HG03108 (cell line): ENCODE data around the gene GRPEL1.

Source experiments
- ATAC-seq: cut with Tn5 transposase; IDR thresholded peaks from one replicate; pipeline ENCODE4 v1.9.1; 2021; ENCODE audit warnings: moderate library complexity; ENCODE audit not compliant: unreplicated experiment

The GRPEL1 gene

DNA sequence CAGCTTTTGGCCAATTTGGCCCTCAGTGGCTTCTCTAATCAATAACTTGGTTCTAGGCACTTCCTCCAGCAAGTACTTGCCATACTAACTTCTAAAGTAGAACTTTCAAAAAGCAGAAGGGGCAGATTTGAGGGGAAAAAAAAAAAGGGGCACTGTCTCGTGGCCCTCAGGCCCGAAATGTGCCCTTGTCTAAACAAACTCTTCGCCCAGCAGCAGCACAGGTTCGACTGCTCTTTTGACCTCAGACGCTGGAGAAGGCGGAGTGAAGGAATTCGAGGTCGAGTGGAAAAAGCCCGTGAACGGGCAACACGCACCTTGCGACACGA, 775 bp downstream of the GRPEL1 start:
- ATAC-seq = no peak

DNA sequence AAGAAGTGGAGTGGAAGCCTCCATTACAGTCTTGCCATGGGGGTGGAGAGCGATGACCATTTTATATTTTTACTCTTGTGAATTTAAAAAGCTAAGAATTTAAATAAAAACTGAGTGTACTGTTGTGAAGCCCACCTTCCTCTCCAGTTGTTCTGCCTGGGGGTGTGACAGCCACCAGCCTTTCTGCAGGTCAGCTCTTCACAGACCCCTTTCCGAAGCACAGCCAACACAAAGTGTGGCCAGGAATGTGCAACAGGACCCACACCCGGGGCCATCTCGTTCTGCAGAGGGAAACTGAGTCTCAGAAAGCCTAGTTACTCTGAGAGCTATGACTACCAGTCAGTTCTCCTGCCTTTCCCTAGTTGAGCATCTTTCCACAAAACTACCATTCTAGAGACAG, 1.4 kb downstream of the GRPEL1 start:
- no peak for ATAC-seq

DNA sequence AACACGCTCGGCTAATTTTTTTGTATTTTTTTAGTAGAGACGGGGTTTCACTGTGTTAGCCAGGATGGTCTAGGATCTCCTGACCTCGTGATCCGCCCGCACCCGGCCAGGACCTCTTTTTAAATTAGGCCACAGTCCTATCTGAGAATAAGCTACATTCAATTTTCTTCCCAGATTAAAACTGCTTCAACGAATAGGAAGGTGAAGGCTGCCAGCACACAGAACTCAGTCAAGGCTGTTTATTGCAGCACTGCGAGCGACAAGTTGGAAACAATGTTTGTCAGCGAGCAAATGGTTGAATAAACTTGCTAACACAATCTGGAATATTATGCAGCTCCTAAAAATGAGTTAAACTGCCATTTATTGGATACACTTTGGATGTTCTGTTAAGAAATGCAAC, 1.9 kb downstream of the GRPEL1 start:
- ATAC-seq = no peak

DNA sequence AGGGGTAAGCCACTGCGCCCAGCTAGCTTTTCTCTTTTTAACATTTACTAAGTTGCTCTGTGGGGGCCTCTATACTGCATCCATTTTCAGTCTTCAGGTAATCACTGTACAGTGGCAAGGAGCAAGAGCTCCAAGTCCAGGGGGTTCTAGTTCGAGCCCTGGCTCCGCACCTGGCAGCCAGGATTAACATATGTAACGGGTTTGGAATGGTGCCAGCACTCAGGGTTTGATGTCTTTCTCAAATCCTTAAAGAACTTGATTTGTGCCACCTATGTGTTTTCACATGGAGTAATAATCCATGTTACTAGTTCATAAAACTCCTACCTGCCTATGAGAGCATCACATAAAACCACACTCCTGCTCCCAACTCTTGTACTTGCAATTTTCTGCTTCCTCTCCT, 4.5 kb downstream of the GRPEL1 start:
- no peak for ATAC-seq

DNA sequence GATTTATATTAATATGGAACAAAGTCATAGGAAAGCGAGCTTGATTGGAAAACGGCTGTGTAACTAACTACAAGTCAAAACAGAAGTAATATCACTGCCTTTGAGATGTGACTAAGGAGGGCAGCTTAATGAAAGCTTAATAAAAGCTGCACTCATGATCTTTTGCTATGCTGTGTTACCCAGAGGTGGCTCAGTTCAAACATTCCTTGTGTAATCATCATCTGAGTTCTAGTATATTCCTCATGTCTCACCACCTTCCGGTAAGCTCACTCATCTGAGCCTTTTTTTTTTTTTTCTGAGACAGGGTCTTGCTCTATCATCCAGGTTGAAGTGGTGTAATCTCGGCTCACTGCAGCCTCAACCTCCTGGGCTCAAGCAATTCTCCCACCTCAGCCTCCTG, 5.0 kb downstream of the GRPEL1 start:
- ATAC-seq = no peak

DNA sequence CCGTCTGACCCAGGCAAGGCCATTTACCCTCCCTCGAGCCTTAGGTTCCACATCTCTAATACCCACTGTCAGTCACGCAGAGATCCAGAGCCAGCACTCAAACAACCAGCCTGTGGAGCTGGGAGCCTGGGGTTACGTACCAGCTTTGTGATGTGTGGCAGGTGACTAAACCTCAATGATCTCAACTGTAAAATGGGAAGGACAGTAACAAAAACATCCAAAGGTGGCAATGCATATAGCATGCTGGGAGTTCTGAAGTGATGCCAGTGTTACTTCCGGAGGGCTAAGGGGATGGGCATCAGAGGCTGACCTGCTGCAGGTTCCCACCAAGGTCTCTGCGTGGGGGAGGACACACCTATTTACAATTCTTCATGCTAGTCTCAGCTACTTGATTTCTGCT, 6.0 kb downstream of the GRPEL1 start:
- ATAC-seq = no peak

DNA sequence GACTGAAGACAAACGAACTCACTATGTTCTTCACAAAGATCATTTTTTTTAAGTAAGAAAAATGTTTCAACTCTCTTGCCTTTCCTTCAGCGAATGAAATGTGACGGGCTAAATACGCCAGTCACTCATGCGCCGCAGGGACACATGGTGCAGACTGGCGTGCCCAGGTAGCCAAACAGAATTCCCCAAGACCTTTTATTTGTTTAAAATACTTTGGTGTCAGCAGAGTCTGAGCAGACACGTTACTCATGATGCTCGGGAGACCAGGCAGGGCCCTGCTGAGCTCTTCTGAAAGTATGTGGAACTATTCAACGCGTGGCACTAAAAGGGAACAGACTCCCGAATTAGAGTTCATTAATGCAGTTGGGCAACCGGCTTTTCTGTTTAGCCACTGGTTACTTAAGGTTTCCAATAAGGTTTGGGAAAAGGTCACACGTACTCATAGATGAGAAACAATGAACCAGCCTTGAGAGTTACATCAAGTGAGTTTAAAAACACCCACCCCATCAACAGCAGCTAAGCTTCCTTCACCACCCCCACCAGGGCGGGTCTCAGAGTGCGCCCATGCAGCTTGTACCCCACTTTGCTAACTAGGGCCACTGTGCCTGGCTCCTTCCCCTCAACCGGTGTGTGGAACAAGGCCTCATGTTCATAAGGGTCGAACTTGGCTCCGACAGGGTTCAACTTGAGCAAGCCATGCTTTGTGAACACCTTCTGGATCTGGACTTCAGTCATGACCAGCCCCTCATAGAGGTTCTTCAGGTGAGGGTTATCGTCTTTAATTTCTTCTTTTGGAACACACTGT, 7.3 kb downstream of the GRPEL1 start:
- no peak for ATAC-seq

DNA sequence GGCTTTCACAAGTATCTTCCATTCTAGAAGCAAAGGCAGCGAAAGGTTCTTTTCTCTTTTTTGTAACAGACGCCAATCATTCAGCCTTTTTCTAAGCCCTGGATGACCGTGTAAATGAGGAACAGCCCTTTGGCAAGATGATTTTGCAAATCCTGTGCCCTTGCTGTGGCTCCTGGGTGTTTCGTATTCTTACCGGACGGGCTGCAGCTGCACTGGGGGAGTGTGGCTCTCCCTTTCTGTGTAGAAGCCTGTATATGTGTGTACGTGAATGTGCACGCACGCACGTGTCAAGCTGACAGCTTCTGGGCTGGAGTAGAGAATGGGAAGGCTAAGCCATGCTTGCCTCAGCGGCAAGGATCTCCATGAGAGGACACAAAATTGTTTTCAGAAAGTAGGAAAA, 8.2 kb downstream of the GRPEL1 start:
- no peak for ATAC-seq

DNA sequence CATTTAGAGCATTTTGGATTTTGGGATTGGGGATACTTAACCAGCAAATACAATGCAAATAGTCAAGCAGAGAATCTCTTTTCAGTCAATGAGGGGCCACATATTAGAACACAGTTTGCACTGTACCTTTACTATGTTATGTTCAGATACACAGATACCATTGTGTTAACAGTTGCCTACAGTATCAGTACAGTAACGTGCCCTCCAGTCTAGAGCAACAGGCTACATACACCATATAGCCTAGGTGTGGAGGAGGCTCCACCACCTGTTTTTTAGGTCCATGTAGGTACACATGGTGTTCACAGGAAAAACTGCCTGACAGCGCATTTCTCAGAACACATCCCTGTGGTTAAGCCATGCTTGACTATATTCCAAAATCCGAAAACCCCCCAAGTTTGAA, 9.1 kb downstream of the GRPEL1 start:
- no peak for ATAC-seq

DNA sequence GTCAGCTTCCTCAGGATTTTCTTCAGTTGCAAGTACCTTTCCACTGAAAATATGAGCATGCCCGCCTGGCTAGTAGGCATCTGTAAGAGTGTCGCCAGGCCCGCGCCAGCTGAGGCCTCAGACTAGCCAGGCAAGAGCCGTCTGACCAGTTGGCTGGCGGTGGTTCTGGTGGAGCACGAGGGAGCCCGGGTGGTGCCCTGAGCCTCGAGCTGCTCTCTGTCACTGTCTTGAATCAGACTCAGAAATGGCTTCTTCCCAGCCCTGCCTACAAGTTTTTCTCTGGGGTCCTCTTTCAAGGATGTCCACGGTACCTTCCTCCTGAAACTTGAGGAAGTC, 11.9 kb downstream of the GRPEL1 start:
- no peak for ATAC-seq

DNA sequence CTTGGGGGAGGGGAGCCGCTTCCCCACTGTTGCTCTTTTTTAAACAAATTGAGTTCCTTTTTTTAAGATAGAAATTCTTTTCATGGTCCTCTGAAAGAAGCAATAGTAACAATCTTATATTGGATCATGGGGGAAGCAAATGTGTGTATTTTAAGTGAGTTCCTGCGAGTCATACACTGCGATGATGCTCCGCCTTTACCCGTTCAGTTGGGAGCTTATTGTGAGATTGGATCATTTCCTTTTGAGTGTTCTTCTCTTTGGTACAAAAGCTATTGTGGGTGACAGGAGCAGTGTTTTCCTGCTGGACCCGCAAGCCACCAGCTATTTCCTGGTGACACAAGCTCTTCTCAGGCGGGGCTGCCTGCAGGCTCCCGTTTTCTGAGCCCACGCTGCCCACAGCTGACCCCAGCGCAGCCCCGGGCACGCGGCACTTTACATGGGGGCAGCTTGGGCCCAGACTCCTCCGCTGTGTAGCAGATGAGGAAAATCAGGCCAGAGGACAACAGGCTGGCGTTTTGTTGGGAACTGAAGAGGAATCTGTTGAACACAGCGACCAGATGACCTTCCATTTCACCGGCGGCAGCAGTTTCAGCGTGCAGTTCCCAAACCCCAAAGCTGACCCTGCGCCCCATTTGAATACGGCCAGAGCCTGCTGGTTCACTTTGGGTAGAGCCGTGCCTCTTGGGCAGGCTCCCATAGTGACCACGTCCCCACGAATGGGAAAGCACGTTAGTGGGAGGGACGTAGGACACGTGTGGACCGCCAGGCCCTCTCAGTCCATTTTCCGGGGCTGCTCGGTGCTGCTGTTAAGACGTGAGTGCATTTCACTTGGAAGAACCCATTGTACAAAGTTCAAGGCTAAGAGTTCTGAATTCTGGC, 12.5 kb downstream of the GRPEL1 start:
- no peak for ATAC-seq

DNA sequence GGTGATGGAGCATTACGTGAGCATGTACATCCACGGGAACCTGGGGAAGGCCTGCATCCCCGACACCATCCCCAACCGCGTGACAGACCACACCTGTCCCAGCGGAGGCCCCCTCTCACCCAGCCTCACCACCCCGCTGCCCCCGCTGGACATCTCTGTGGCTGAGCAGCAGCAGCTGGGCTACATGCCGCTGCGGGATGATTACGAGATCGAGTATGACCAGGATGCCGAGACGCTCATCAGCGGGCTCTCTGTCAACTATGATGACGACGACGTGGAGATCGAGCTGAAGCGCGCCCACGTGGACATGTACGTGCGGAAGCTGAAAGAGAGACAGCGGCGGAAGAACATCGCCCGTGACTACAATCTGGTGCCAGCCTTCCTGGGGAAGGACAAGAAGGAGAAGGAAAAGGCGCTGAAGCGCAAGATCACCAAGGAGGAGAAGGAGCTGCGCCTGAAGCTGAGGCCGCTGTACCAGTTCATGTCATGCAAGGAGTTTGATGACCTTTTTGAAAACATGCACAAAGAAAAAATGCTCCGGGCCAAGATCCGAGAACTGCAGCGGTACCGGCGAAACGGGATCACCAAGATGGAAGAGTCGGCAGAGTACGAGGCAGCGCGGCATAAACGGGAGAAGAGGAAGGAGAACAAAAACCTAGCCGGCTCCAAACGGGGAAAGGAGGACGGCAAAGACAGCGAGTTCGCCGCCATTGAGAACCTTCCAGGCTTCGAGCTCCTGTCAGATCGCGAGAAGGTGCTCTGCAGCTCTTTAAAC, 13.6 kb downstream of the GRPEL1 start:
- no peak for ATAC-seq

DNA sequence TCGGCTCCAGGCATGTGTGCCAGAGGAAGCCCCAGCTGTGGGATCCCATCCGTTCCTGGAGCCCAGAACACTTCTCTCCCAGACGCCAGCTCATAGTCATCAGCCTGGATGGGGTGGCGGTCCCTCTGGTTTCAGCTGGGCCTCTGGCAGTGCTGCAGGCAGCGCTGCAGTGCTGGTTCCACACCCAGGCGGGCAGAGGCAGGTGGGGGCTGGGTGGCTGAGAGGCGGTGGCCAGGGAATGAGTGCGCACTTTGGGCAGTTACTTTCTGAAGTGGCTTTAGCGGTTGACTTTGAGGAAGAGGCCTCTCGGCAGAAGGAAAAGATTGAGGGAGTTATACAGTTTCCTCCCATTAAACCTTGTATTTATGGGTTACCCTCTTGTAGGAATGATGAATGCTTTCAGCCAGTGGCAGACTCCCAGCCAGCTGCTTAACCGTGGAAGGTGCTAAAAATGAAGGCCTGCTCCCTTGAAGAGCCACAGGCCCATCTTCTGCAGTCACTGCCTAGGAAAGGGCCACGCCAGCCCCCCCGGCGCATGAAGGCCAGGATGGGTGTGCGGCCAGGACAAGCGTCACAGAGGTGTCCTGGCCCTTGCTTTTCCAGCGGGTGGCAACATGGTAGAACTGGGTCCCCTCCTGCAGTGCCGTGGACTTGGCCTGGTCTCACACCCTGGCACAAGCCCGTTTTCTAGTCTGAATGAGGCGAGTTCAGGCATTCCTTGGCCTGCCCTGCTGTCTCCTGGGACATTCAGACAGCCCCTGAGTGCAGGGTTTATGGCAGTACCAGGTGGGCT, 14.7 kb downstream of the GRPEL1 start:
- no peak for ATAC-seq

DNA sequence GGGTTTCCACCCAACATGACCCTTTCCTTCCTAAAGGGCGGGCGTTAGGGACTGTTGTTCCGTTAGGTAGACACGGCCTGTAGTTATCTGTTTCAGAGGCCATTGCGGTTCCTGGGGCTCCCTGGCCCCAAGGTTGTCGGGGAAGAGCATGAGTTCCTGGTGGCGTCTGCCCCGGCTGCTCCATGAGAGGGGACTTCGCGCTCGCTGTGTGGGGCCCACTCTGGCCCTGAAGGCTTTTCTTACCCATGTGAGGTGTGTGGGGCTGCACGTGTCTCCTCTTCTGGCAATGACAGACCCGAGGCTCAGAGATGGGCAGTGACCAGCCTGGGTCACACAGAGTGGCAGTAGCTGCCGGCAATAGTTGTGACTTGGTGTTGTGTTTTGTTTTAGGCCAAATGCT, 15.6 kb downstream of the GRPEL1 start:
- ATAC-seq = no peak

DNA sequence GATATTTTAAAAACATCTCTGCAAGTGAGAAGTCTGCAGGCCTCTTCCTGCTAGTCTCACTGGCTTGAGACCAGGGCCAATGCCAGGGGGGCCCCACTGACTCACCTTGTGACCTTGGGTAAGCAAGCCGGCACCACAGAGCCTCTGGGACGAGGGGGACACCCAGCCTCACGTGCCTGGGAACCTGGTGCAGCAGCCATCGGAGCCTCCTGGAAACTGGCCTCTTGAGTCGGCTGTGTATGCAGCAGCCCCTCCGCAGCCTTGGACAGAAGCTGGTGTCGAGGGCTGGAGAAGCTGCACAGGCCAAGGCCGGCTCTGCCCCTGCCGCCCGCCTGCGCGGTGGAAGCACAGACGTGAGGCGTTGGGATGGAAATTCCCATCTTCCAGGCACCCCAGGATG, 16.0 kb downstream of the GRPEL1 start:
- no peak for ATAC-seq

DNA sequence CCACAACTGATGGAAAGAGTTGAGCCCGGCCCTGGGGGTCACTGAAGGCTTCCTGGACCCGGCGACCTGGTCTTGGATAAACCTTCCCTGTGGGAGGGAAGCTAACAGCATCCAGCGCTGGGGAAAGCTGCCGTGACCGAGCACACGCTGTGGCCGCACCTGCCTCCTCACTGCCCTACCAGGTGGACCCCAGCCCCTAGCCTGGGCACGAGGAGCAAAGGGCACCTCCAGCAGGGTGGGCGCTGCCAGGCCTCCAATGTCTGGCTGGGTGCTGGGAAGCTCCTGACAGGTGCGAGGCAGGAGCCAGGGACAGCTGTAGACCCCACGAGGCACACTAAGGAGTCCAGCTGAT, 16.7 kb downstream of the GRPEL1 start:
- ATAC-seq = no peak

DNA sequence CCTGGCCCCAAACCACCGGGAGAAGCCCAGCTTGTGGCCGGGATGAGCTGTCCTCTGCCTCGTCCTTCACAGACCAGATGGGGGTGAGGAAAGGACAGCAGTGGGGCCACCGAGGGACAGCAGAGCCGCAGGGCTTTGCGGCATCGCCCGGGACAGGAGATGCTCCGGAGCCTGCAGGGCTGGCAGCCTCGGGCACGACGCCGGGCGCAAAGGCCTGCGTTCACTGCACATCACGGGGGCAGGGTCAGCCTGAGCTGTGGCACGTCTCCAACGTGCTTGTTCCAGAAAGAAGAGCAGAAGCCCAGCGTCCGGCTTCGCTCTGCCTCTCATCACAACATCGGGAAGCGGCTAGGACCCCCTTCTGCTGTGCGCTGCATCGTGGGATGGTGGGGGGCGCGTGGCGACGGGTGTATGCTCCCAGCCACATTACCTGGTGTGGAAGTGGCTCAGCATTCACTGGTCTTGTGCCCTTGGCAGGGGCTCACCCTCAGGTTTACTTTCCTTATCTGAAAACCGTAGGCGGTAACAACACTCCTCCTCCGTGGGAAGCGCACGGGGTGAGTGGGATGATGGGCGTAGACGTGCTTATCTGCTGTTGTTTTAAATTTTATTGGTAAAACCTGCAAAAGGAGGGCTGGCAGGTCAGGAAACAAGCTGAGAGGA, 17.3 kb downstream of the GRPEL1 start:
- no peak for ATAC-seq

DNA sequence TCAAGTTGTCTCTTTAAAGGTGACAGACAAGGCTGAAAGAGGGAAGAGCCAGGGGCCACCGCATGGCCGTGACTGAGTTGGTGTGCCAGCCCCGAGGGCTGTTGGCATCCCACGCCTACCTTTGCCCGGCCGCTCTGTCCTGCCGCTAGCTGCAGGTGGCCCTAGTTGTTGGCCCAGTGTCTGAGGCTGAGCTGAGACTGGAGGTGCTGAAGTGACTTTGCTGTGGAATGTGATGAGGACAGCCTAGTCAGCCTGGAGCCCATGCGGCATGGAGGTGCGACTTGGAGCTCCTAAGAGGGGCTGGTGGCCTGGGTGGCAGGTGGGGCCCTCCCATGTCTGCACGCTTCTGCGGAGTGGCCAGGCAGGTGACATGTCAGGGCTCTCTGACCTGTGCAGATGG, 18.1 kb downstream of the GRPEL1 start:
- no peak for ATAC-seq

DNA sequence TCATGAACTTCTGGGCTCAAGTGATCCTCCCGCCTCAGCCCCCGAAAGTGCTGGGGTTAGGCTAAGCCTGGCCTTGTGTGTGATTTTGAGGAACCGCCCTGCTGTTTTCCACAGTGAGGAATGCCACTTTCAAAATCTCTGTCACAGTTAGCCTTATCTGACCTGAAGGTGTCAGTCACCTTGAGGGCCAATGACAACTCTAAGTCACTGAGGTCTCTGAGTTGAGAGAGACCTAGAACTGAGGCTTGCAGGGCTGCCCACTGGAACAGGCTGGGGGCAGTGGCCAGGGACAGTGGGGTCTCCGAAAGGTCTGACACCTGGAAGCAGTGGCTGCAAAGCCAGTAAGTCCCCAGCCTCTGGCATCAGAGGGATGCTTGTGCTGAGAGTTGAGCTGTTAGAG, 18.6 kb downstream of the GRPEL1 start:
- ATAC-seq = no peak

DNA sequence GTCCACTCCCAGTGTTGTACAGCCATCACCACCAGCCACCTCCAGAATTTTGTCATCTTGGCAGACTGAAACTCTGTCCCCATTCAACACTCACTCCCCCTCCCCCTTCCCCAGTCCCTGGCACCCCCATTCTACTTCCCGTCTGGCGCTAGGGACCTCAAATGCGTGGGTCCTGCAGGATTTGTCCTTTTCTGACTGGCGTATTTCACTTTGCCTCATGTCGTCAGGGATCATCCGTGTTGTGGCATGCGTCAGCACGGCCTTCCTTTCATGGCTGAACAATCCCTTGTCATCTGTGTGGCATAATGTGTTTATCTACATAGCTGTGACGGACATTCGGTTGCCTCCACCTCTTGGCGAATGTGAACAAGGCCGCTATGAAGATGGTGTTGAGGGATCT, 19.2 kb downstream of the GRPEL1 start:
- ATAC-seq = no peak

DNA sequence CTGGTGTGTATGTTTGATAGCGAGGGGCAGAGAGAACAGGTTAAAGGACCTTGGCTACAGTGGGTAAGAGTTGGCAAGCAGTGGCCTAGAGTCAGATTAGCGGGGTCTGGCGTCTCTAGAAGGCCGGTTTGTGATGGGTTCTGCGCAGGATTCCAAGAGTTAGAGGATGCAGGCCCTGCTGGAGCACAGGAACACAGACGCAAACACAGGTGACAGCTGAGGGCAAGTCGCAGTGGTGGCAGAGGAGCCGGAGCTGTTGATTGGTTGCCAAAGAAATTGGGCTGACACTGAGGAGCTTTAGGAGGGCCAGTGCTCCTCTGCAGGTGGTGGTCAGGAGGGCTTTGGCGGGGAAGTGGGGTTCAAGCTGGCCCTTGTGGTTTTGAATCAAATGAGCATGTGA, 20.9 kb downstream of the GRPEL1 start:
- no peak for ATAC-seq
